GM18526 (cell line): ENCODE results near the gene CHD5.

ENCODE experiments used
- POLR2A ChIP-seq: IDR thresholded peaks from 3 replicates; pipeline ENCODE4 v1.6.1; 2011; ENCODE audit not compliant: insufficient read length; ENCODE audit errors: extremely low read depth

Gene CHD5

DNA sequence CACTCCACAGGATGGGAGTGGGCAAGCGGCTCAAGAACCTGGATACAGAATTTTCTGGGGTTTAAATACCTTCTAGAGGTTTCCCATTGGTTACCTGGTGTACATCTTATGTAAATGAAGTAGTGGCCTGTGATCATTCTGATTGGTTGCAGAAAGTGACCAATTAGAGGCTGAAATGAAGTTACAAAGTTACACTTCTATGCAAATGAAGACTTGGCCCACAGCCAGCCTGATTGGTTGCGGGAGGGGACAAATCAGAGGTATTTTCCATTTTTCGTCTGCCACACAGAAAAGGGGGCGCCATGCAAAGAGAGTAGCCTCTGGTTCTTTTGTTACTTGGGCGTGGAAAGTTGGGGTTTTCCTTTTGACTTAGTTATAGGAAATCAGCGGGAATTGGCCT, 125.5 kb downstream of the CHD5 start:
- no peak for TF ChIP-seq POLR2A

GRCh38 chr1:6053206-6053546, 126.9 kb downstream of the CHD5 start:
- TF ChIP-seq POLR2A: no peak

DNA sequence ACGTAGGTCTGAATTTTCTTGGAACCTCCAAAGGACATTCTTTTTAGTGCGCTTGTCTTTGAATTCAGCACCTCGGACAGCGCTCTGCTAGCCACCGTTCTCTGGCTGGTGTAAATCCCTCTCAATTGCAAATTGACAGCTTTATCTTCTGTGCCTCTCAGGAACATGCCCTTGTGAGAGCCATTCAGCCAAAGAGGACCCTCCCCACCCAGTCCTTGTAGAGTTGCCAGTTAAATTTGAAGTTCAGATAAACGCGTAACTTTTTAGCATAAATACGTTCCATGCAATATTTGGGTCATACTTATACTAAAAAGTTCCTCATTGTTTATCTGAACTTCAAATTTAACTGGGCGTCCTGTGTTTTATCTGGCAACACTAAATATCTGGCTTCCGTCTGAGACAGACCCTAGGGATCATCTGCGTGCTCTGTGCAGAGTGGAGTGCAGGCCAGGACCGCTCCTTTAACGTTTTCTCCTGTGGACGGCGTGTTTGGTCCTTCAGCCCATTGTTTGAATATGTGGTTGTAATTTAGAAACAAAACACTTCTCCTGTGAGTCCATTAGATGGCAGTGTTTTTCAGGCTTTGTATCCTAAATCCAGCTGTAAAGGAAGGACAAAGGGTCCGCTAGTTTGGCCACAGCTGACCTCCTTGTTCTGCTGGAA, 127.4 kb downstream of the CHD5 start:
- TF ChIP-seq POLR2A: no peak
